GM12892 (cell line): ENCODE results near the gene MNT.

Experiments
- POLR2A ChIP-seq: IDR thresholded peaks from 2 replicates; pipeline ENCODE4 v1.6.1; 2011; ENCODE audit warnings: low read depth, low read length, control low read depth
- POLR2AphosphoS5 ChIP-seq: IDR thresholded peaks from 2 replicates; pipeline ENCODE4 v1.6.1; 2011; ENCODE audit warnings: low read depth, low read length, control low read depth
- TAF1 ChIP-seq: IDR thresholded peaks from 2 replicates; pipeline ENCODE4 v1.6.1; 2011; ENCODE audit warnings: low read depth, mild to moderate bottlenecking, control low read depth, low read length, borderline replicate concordance

DNA sequence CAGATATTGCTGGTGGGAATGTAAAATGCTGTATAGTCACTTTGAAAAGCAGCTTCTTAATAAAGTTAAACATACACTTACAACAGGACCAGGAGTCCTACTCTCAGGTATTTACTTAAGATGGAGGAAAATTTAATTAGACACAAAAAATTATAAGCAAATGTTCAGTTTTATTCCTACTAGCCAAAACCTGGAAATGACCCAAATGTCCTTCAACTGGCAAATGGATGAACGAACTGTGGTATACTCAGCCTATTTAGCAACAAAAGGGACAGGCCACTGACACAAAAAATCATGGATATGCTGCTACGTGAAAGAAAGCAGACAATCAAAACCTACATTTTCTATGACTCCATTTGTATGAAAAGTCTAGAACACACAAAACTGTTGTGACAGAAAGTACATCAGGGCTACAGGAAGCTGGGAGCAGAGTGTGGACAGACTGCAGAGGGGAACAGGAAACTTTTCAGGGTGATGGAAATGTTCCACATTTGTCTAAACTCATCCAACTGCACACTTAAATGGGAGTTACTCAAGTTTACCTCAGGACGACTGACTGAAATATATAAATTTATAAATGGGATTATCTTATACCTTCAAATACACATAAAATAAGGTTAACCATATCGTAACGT is 49.3 kb upstream of the MNT start:
- TF ChIP-seq POLR2A (no peak), POLR2AphosphoS5 (no peak), TAF1 (no peak)
